Mesothelial cell of epicardium (in vitro differentiated cells): Measurements from ENCODE around the gene PEAK1. TPM values are rescaled to one million over a fixed set of nuclear protein-coding genes. Genes with fewer than 3 reads are reported as not detected.

ENCODE experiments used
- DNase-seq, 2 experiments: peaks; one replicate each; pipeline ENCODE4 v3.0.0; 2021; ENCODE audit warnings: low spot score in 2 of 2; ENCODE audit not compliant: unreplicated experiment in 2 of 2
- H3K27ac Mint-ChIP-seq: 2 replicates; pipeline ENCODE4 v1.8.0; 2021; ENCODE audit warnings: mixed read lengths
- H3K27me3 Mint-ChIP-seq: 2 replicates; pipeline ENCODE4 v1.8.0; 2021; ENCODE audit warnings: low read depth, mixed read lengths
- H3K36me3 Mint-ChIP-seq: 2 replicates; pipeline ENCODE4 v1.8.0; 2021; ENCODE audit warnings: mixed read lengths
- H3K4me1 Mint-ChIP-seq: 2 replicates; pipeline ENCODE4 v1.8.0; 2021; ENCODE audit warnings: mixed read lengths
- H3K4me3 Mint-ChIP-seq: 2 replicates; pipeline ENCODE4 v1.8.0; 2021; ENCODE audit warnings: mild to moderate bottlenecking, moderate library complexity, mixed read lengths
- H3K9me3 Mint-ChIP-seq: 2 replicates; pipeline ENCODE4 v1.8.0; 2021; ENCODE audit warnings: mixed read lengths
- CTCF ChIP-seq: fragments of 200-600 bp; sonication (generic); IDR thresholded peaks from one replicate; pipeline ENCODE4 v1.5.0; 2021; ENCODE audit warnings: antibody characterized with exemption; ENCODE audit not compliant: unreplicated experiment
- total RNA-seq: library from RNA; stranded (reverse); gene quantifications from 3 replicates; pipeline ENCODE4 v1.2.1, GENCODE V29; 2021

Gene PEAK1
- total RNA-seq, 1 donor from 2014 or later = 92.3 TPM

DNA sequence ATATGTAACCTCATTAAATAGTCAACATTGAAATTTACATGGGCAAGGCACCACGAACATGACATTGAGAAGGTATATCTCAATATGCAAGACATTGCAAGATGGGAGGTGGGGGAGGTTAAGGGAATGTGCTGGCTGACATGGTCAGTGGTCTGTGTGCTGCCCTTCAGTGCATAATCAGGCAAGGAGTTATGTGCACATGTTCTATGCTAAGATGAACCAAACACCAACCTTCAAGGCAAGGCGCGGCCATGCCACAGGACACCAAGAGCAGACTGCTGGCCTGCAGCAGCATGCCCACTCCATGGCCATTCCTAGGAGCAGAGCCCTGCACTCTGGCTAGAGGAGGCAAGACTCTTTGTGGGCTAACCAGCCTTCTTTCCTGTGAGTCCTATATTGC lies 308.1 kb downstream of the PEAK1 start:
- Mint-ChIP-seq H3K9me3 (no peaks in the 10 kb centered on the region), H3K4me3 (no peak overlapping the region), H3K27ac (no peak overlapping the region), H3K27me3 (no peaks in the 10 kb centered on the region), H3K4me1 (peaks cover 42% of the 10 kb centered on the region), H3K36me3 (peaks cover 16% of the 10 kb centered on the region)
- TF ChIP-seq CTCF = no peak
- no peak for DNase-seq

GRCh38 chr15:77107531-77108355 lies 312.2 kb downstream of the PEAK1 start:
- Mint-ChIP-seq H3K36me3 (peaks cover 1% of the 10 kb centered on the region), H3K9me3 (peaks cover 1% of the 10 kb centered on the region), H3K27ac (peak overlapping the region; percentile 26), H3K4me3 (no peak overlapping the region), H3K4me1 (peaks cover 41% of the 10 kb centered on the region), H3K27me3 (no peaks in the 10 kb centered on the region)
- DNase-seq = peak; percentile 42 to 71
- peak; percentile 44 for TF ChIP-seq CTCF

GRCh38 chr15:77107068-77107467 lies 312.8 kb downstream of the PEAK1 start:
- H3K9me3 Mint-ChIP-seq = peaks cover 5% of the 10 kb centered on the region
- no peak for DNase-seq
- peaks cover 1% of the 10 kb centered on the region for H3K36me3 Mint-ChIP-seq
- H3K4me1 Mint-ChIP-seq = peaks cover 40% of the 10 kb centered on the region
- no peak overlapping the region for H3K4me3 Mint-ChIP-seq
- TF ChIP-seq CTCF = no peak
- no peak overlapping the region for H3K27ac Mint-ChIP-seq
- H3K27me3 Mint-ChIP-seq = no peaks in the 10 kb centered on the region

DNA sequence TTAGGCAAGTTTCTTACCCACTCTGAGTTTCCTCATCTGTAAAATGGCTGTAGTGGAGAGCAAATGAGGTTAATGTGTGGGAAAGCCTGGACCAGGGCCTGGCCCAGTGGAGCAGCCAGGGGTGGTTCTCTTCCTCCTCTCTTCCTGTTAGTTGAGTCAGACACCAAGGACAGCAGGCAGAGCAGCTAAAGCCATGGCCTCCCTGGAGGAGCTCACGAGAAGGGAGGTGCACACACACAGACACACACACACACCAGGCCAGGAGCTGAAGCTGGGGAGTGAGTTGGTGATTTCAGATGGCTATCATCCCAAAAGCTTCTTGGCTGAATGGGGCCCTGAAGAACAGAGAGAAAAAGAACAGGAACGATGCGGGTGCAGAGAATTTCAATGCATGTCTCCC lies 315.7 kb downstream of the PEAK1 start:
- Mint-ChIP-seq H3K36me3 (no peaks in the 10 kb centered on the region), H3K4me3 (no peak overlapping the region), H3K27ac (no peak overlapping the region), H3K27me3 (no peaks in the 10 kb centered on the region), H3K9me3 (peaks cover 5% of the 10 kb centered on the region), H3K4me1 (peaks cover 19% of the 10 kb centered on the region)
- no peak for DNase-seq
- TF ChIP-seq CTCF = no peak

- no peak for DNase-seq
- Mint-ChIP-seq H3K4me3 (no peak overlapping the region), H3K27me3 (no peaks in the 10 kb centered on the region), H3K27ac (no peak overlapping the region), H3K36me3 (no peaks in the 10 kb centered on the region), H3K4me1 (peaks cover 28% of the 10 kb centered on the region), H3K9me3 (peaks cover 5% of the 10 kb centered on the region)
- no peak for TF ChIP-seq CTCF
These were observed 320.0 kb downstream of the PEAK1 start for GRCh38 chr15:77099741-77100463.
